ENCODE data around the gene NPLOC4.
"Not testable (repeated sequence)": the region's sequence is repeated elsewhere in the genome, so short reads cannot be mapped to it uniquely, and the experiment has no call there.

The NPLOC4 gene

GRCh38 chr17:81589612-81590011, 47.3 kb downstream of the NPLOC4 start:
- no peak for DNase-seq (ENCODE audit: low read depth in 3 of 3, low spot score in 1 of 3)

GRCh38 chr17:81586096-81586495, 50.8 kb downstream of the NPLOC4 start:
- no peak for DNase-seq (ENCODE audit: low read depth in 3 of 3, low spot score in 1 of 3)

- not testable (repeated sequence) for DNase-seq (ENCODE audit: low read depth in 3 of 3, low spot score in 1 of 3)
These were observed 52.1 kb downstream of the NPLOC4 start for GRCh38 chr17:81584771-81585170.

GRCh38 chr17:81583589-81584342, 53.1 kb downstream of the NPLOC4 start:
- DNase-seq (ENCODE audit: low read depth in 3 of 3, low spot score in 1 of 3): no peak

GRCh38 chr17:81582749-81583148, 54.2 kb downstream of the NPLOC4 start:
- no peak for DNase-seq (ENCODE audit: low read depth in 3 of 3, low spot score in 1 of 3)

GRCh38 chr17:81582341-81582740, 54.6 kb downstream of the NPLOC4 start:
- DNase-seq (ENCODE audit: low read depth in 3 of 3, low spot score in 1 of 3): no peak

- no peak for DNase-seq (ENCODE audit: low read depth in 3 of 3, low spot score in 1 of 3)
These were observed 55.2 kb downstream of the NPLOC4 start for GRCh38 chr17:81581758-81582157.

- no peak for DNase-seq (ENCODE audit: low read depth in 3 of 3, low spot score in 1 of 3)
These were observed 56.4 kb downstream of the NPLOC4 start for GRCh38 chr17:81580481-81580880.

- DNase-seq (ENCODE audit: low read depth in 3 of 3, low spot score in 1 of 3): no peak
These were observed 57.0 kb downstream of the NPLOC4 start for GRCh38 chr17:81579821-81580321.

GRCh38 chr17:81579298-81579697, 57.6 kb downstream of the NPLOC4 start:
- no peak for DNase-seq (ENCODE audit: low read depth in 3 of 3, low spot score in 1 of 3)

GRCh38 chr17:81578561-81579225, 58.2 kb downstream of the NPLOC4 start:
- DNase-seq (ENCODE audit: low read depth in 3 of 3, low spot score in 1 of 3): no peak

GRCh38 chr17:81578038-81578441, 58.9 kb downstream of the NPLOC4 start:
- DNase-seq (ENCODE audit: low read depth in 3 of 3, low spot score in 1 of 3): no peak

GRCh38 chr17:81577278-81578000, 59.5 kb downstream of the NPLOC4 start:
- no peak for DNase-seq (ENCODE audit: low read depth in 3 of 3, low spot score in 1 of 3)

- no peak for DNase-seq (ENCODE audit: low read depth in 3 of 3, low spot score in 1 of 3)
These were observed 60.2 kb downstream of the NPLOC4 start for GRCh38 chr17:81576621-81577277.

GRCh38 chr17:81575836-81576235, 61.1 kb downstream of the NPLOC4 start:
- DNase-seq (ENCODE audit: low read depth in 3 of 3, low spot score in 1 of 3): no peak

GRCh38 chr17:81574643-81574956, 62.3 kb downstream of the NPLOC4 start:
- no peak for DNase-seq (ENCODE audit: low read depth in 3 of 3, low spot score in 1 of 3)

GRCh38 chr17:81573794-81574642, 62.9 kb downstream of the NPLOC4 start:
- no peak for DNase-seq (ENCODE audit: low read depth in 3 of 3, low spot score in 1 of 3)

- no peak for DNase-seq (ENCODE audit: low read depth in 3 of 3, low spot score in 1 of 3)
These were observed 64.2 kb downstream of the NPLOC4 start for GRCh38 chr17:81572563-81573168.

GRCh38 chr17:81570964-81571363, 65.9 kb downstream of the NPLOC4 start:
- no peak for DNase-seq (ENCODE audit: low read depth in 3 of 3, low spot score in 1 of 3)

GRCh38 chr17:81569986-81570514, 66.9 kb downstream of the NPLOC4 start:
- no peak for DNase-seq (ENCODE audit: low read depth in 3 of 3, low spot score in 1 of 3)
